Measurements from ENCODE around the gene PLXNB2.

PLXNB2 gene

DNA sequence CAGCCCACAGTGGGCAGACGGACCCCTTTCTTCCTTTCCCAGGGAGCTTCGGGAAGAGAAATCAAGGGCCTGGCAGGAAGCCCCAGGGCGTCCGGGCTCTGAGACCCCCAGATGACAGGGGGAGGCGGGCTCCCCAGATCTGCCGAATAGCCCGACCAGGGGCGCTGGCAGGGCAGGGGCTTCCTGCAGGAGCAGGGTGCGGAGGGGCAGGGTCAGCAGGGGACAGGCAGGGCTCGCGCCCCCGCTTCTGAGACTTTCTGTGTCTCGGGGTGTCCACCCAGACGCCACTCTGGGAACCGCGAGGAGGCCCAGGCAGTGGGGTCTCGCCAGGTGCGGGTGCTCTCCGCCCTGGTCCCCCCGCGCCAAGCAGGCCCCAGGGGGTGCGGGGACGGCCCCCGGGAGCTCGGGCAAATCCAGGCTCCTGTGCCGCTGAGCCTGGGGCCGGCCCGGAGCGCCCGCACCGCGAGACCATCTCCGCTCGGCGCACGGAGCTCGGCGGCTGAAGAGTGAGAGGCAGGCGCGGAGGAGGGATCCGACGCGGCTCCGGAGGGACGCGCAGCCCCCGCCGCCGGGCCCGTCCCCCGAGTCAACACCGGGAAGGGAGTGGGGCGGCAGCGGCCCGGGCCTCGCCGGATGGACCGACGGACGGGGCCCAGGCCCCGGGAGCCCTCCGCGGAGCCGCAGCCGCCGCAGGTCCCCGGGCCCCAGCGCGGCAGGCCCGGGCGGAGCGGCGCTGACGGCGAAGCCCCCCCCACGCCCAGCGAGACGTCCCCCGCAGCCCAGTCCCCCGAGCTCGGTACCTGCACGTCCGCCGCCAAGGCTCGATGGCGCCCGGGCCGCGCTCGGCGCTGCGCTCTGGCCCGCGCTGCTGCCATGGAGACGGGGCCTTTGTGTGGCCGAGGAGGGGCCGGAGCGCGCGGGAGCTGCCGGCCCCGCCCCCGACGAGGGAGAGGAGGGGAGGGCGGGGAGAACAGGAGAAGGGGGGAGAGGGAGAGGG, at the start of gene PLXNB2:
TSS of gene PLXNB2 (minus strand) at position 894 of the 997 bp plus-strand sequence. CDS start 17,062 bp downstream, outside the sequence.
- TF ChIP-seq CTCF (IDR thresholded peaks at IDR 0.05; ENCODE audit: insufficient read depth, low read depth, low read length, missing control alignments) = no peak
- DNase-seq (ENCODE audit: low read depth) = peak; percentile 77
- H3K4me3 ChIP-seq (ENCODE audit: low read length) = peak within 1 kb of the TSS; percentile 86

- no peak for DNase-seq (ENCODE audit: low read depth)
- no peak for TF ChIP-seq CTCF (IDR thresholded peaks at IDR 0.05; ENCODE audit: insufficient read depth, low read depth, low read length, missing control alignments)
- H3K4me3 ChIP-seq (ENCODE audit: low read length) = no peak overlapping the region
Observed at GRCh38 chr22:50357222-50357621, 49.8 kb upstream of the PLXNB2 start.

- H3K4me3 ChIP-seq (ENCODE audit: low read length) = no peak overlapping the region
- TF ChIP-seq CTCF (IDR thresholded peaks at IDR 0.05; ENCODE audit: insufficient read depth, low read depth, low read length, missing control alignments) = no peak
- no peak for DNase-seq (ENCODE audit: low read depth)
Observed at GRCh38 chr22:50356186-50356585, 48.7 kb upstream of the PLXNB2 start.

- no peak for DNase-seq (ENCODE audit: low read depth)
- no peak for TF ChIP-seq CTCF (IDR thresholded peaks at IDR 0.05; ENCODE audit: insufficient read depth, low read depth, low read length, missing control alignments)
- H3K4me3 ChIP-seq (ENCODE audit: low read length) = no peak overlapping the region
Observed at GRCh38 chr22:50348058-50348457, 40.6 kb upstream of the PLXNB2 start.

DNA sequence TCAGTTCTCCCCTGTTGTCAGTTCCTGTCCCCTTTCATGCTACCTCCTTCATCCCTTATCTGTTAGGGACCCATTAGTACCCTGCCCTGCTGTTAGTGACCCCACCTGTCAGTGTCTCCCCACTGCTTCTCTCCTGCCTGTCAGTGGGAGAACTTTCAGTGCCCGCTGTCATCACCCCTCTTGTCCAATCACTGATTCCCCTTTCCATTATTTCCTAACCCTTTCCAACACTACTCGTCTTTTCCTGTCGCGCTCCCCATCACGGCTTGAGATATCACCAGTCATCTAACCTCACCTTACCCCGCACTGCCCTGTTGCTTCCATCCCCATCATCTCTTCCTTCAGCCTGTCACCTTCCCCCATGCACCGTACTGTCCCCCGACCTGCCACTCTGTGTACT, 39.7 kb upstream of the PLXNB2 start:
- TF ChIP-seq CTCF (IDR thresholded peaks at IDR 0.05; ENCODE audit: insufficient read depth, low read depth, low read length, missing control alignments) = no peak
- H3K4me3 ChIP-seq (ENCODE audit: low read length) = no peak overlapping the region
- no peak for DNase-seq (ENCODE audit: low read depth)

DNA sequence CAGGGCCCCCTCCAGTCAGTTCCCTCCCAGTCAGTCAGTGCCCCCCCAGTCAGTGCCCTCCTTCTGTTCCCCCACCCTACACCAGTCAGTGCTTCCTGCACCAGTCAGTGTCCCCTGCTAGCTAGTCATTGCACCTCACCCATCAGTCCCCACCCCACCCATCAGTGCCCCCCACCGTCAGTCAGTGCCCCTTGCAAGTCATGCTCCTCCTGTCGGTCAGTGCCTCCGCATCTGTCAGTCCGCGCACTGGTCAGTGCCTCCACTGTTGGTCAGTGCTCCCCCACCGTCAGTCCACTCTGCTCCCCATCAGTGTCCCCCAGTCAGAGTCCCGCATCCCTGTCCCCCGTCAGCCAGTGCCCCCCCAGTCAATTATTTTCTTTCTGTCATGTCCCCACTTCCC, 39.0 kb upstream of the PLXNB2 start:
- TF ChIP-seq CTCF (IDR thresholded peaks at IDR 0.05; ENCODE audit: insufficient read depth, low read depth, low read length, missing control alignments) = no peak
- no peak overlapping the region for H3K4me3 ChIP-seq (ENCODE audit: low read length)
- DNase-seq (ENCODE audit: low read depth) = no peak
